DOHH2 (cell line): Measurements from ENCODE around the gene CD68.
A peak's percentile ranks its signal among the peaks of the same experiment; 100 is the strongest.

Source experiments
- H3F3A ChIP-seq: fragments of 200-600 bp; sonication (generic), shearing (Covaris generic); 2 replicates; pipeline ENCODE4 v1.6.0; 2016; ENCODE audit warnings: antibody characterized with exemption, mild to moderate bottlenecking; ENCODE audit not compliant: control insufficient read depth, insufficient read depth
- H3K27ac ChIP-seq: fragments of 200-600 bp; sonication (generic); 2 replicates; pipeline ENCODE4 v1.5.1; 2014; ENCODE audit warnings: low read depth, mild to moderate bottlenecking, low read length, moderate library complexity
- H3K27me3 ChIP-seq: fragments of 200-600 bp; sonication (generic); 2 replicates; pipeline ENCODE4 v1.6.1; 2014; ENCODE audit warnings: mild to moderate bottlenecking, low read length, mixed read lengths; ENCODE audit not compliant: control insufficient read depth
- H3K36me3 ChIP-seq: fragments of 200-600 bp; sonication (generic); 2 replicates; pipeline ENCODE4 v1.6.1; 2014; ENCODE audit warnings: mild to moderate bottlenecking, low read length, moderate library complexity, mixed read lengths; ENCODE audit not compliant: control insufficient read depth
- H3K4me1 ChIP-seq: fragments of 200-600 bp; sonication (generic); 2 replicates; pipeline ENCODE4 v1.6.1; 2014; ENCODE audit warnings: mild to moderate bottlenecking, low read length, mixed read lengths; ENCODE audit not compliant: control insufficient read depth
- H3K4me2 ChIP-seq: fragments of 200-600 bp; sonication (generic); 2 replicates; pipeline ENCODE4 v1.6.0; 2014; ENCODE audit warnings: mild to moderate bottlenecking, low read length, moderate library complexity
- H3K4me3 ChIP-seq: fragments of 200-600 bp; sonication (generic); 2 replicates; pipeline ENCODE4 v1.5.1; 2014; ENCODE audit warnings: mild to moderate bottlenecking, low read length, mixed read lengths
- H3K79me2 ChIP-seq: fragments of 200-600 bp; sonication (generic); 2 replicates; pipeline ENCODE4 v1.6.1; 2014; ENCODE audit warnings: mild to moderate bottlenecking, low read length, mixed read lengths; ENCODE audit not compliant: control insufficient read depth
- H3K9me2 ChIP-seq: fragments of 200-600 bp; sonication (generic); replicated peaks from 2 replicates; pipeline ENCODE4 v1.6.1; 2014; ENCODE audit warnings: mild to moderate bottlenecking, low read length, mixed read lengths; ENCODE audit not compliant: control insufficient read depth
- H3K9me3 ChIP-seq: fragments of 200-600 bp; sonication (generic); 2 replicates; pipeline ENCODE4 v1.6.1; 2014; ENCODE audit warnings: antibody characterized with exemption, low read length, mixed read lengths; ENCODE audit not compliant: control insufficient read depth, insufficient read depth
- H4K20me1 ChIP-seq: fragments of 200-600 bp; sonication (generic); 2 replicates; pipeline ENCODE4 v1.6.0; 2014; ENCODE audit warnings: low read depth, mild to moderate bottlenecking, antibody characterized with exemption, low read length, moderate library complexity; ENCODE audit not compliant: control insufficient read depth, insufficient read depth
- EZH2phosphoT487 ChIP-seq: fragments of 200-600 bp; sonication (generic); IDR thresholded peaks from 2 replicates; pipeline ENCODE4 v1.6.1; 2017; ENCODE audit warnings: borderline replicate concordance, mild to moderate bottlenecking, antibody characterized with exemption, low read length, moderate library complexity, mixed read lengths
- TF ChIP-seq, protein P1 (sequence below): fragments of 200-600 bp; sonication (generic); IDR thresholded peaks from one replicate; pipeline ENCODE4 v1.5.1; 2014; ENCODE audit warnings: antibody characterized with exemption, mild to moderate bottlenecking, low read depth, low read length; ENCODE audit not compliant: poor library complexity, severe bottlenecking

CD68 gene

DNA sequence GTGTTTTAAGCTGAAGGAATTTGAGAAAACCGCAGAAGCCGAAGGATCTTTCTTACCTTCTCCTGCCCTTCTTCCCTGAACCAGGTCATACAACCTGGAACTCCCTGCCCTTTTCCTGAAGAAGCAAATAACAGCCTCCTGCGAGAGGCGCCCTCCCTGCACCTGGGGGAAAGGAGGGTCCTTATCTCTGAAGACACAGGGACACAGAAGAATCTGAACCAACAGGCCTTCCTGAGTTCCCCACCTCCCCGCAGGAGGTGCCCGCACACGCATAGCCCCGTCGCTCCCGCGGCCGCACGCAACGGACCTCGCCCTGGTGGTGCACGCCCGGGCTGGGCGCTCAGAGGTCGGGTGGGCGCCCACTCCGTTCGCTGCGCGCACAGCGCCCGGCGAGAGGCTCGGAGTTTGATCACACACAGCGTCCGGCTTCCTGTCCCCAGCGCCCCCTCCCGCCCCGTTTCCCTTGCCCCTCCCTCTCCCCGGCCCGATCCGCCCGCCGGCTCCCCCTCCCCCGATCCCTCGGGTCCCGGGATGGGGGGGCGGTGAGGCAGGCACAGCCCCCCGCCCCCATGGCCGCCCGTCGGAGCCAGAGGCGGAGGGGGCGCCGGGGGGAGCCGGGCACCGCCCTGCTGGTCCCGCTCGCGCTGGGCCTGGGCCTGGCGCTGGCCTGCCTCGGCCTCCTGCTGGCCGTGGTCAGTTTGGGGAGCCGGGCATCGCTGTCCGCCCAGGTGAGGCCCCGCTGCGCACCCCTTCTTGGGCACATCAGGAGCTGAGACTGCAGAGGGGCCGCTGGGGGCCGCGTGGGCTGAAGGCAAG lies 30.6 kb upstream of the CD68 start, which contains the start of gene TNFSF12:
Gene TNFSF12 (plus strand): TSS at position 474 of the 816 bp plus-strand sequence. CDS start 96 bp downstream, at position 570.
- Histone ChIP-seq H4K20me1 (no peaks in the 10 kb centered on the region), H3K4me1 (peaks cover 4% of the 10 kb centered on the region; the same call in 1 of the 2 replicates), H3K79me2 (no peaks in the 10 kb centered on the region), H3K9me2 (no peaks in the 10 kb centered on the region), H3K27me3 (peaks cover 39% of the 10 kb centered on the region), H3K4me3 (no peak within 1 kb of the TSS), H3K9me3 (no peaks in the 10 kb centered on the region), H3F3A (no peaks in the 10 kb centered on the region), H3K4me2 (peak within 1 kb of the TSS; percentile 36), H3K27ac (no peak within 1 kb of the TSS), H3K36me3 (no peaks in the 10 kb centered on the region)
- 0 out of 2 replicates have a peak, but pooled peaks have one; percentile 55 for TF ChIP-seq EZH2phosphoT487
- TF ChIP-seq, protein P1, sequence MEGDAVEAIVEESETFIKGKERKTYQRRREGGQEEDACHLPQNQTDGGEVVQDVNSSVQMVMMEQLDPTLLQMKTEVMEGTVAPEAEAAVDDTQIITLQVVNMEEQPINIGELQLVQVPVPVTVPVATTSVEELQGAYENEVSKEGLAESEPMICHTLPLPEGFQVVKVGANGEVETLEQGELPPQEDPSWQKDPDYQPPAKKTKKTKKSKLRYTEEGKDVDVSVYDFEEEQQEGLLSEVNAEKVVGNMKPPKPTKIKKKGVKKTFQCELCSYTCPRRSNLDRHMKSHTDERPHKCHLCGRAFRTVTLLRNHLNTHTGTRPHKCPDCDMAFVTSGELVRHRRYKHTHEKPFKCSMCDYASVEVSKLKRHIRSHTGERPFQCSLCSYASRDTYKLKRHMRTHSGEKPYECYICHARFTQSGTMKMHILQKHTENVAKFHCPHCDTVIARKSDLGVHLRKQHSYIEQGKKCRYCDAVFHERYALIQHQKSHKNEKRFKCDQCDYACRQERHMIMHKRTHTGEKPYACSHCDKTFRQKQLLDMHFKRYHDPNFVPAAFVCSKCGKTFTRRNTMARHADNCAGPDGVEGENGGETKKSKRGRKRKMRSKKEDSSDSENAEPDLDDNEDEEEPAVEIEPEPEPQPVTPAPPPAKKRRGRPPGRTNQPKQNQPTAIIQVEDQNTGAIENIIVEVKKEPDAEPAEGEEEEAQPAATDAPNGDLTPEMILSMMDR = no peak

DNA sequence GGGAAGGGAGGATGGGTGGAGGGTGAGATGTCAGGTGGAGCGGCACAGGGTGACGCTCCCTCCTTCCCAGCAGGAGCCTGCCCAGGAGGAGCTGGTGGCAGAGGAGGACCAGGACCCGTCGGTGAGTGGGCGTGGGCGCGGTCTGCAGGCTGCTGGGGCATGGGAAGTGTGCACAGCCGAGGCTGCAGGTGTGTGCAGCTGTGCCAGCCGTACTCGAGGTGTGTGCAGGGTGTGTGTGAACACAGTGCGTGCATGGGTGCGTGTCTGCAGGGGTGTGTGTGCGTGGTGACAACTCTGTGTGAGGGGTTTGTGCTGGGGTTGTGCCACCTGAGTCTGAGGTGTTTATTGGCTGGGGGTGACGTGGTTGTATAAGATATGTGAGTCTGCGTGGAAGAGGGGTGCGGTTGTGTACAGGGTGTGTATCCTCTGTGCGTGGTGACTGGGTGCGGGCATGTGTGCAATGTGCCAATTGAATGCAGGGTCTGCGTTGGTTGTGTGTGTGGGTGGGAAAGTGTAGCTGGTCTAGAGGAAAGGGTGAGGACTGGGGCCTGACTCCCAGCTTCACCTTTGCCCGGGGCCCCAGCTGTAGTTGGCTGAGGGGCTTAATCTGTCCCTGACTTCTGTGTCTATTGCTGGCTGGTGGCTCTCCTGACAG lies 29.9 kb upstream of the CD68 start:
- Histone ChIP-seq H3K79me2 (no peaks in the 10 kb centered on the region), H3K9me3 (no peaks in the 10 kb centered on the region), H3K27me3 (peaks cover 37% of the 10 kb centered on the region), H3K4me1 (peaks cover 4% of the 10 kb centered on the region; the same call in 1 of the 2 replicates), H3K9me2 (no peaks in the 10 kb centered on the region), H3K4me3 (no peak overlapping the region), H3K27ac (no peak overlapping the region), H3K36me3 (no peaks in the 10 kb centered on the region), H4K20me1 (no peaks in the 10 kb centered on the region), H3F3A (no peaks in the 10 kb centered on the region), H3K4me2 (no peak overlapping the region)
- TF ChIP-seq EZH2phosphoT487 = no peak
- TF ChIP-seq, protein P1 = no peak

DNA sequence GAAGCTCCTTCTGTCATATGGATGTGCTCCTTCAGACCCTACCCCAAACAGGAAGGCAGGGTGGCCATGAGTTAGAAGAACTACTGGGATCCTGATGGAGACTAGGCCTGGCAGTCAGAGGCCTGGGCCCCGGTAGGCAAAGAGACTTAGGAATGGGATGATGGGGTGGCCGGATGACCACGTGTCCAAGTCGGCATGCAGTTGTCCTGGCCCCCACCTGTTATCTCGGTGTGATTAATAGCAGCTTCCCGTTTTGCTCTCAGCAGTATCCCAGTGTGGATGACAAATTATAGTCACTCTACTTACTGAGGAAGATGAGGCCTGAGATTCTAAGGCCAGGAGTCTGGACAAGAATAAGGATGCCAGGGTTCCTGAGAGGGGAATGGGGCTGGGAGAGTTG lies 29.1 kb upstream of the CD68 start:
- no peaks in the 10 kb centered on the region for H3K9me2 ChIP-seq
- no peak overlapping the region for H3K4me3 ChIP-seq
- H3K36me3 ChIP-seq = no peaks in the 10 kb centered on the region
- H3K4me1 ChIP-seq = peaks cover 4% of the 10 kb centered on the region; the same call in 1 of the 2 replicates
- no peaks in the 10 kb centered on the region for H3K9me3 ChIP-seq
- no peaks in the 10 kb centered on the region for H3F3A ChIP-seq
- no peak for TF ChIP-seq EZH2phosphoT487
- TF ChIP-seq, protein P1 = no peak
- no peak overlapping the region for H3K27ac ChIP-seq
- H4K20me1 ChIP-seq = no peaks in the 10 kb centered on the region
- H3K27me3 ChIP-seq = peaks cover 32% of the 10 kb centered on the region
- no peaks in the 10 kb centered on the region for H3K79me2 ChIP-seq
- H3K4me2 ChIP-seq = no peak overlapping the region
